Mucosa of rectum (tissue), 2 donors: ENCODE data around the gene ETDC.

Experiments
- H3K27ac ChIP-seq, 2 donors: one replicate each; pipeline ENCODE4 v1.7.0; 2013; ENCODE audit warnings: inconsistent platforms in 2 of 2, low read depth in 2 of 2, low read length in 2 of 2
- H3K27me3 ChIP-seq, 2 donors: one replicate each; pipeline ENCODE4 v1.7.0; 2013; ENCODE audit warnings: low read length in 2 of 2; ENCODE audit not compliant: control insufficient read depth in 2 of 2, insufficient read depth in 2 of 2
- H3K36me3 ChIP-seq, 2 donors: one replicate each; pipeline ENCODE4 v1.7.0; 2013; ENCODE audit warnings: low read length in 2 of 2; ENCODE audit not compliant: control insufficient read depth in 2 of 2, insufficient read depth in 2 of 2
- H3K4me1 ChIP-seq, 2 donors: one replicate each; pipeline ENCODE4 v1.7.0; 2013; ENCODE audit warnings: low read length in 2 of 2, mild to moderate bottlenecking in 1 of 2; ENCODE audit not compliant: control insufficient read depth in 2 of 2, insufficient read depth in 2 of 2
- H3K4me3 ChIP-seq, 2 donors: one replicate each; pipeline ENCODE4 v1.7.0; 2013; ENCODE audit warnings: low read length in 2 of 2
- H3K9ac ChIP-seq, 2 donors: one replicate each; pipeline ENCODE4 v1.7.0; 2013; ENCODE audit warnings: low read length in 2 of 2, low read depth in 1 of 2, mild to moderate bottlenecking in 1 of 2
- H3K9me3 ChIP-seq, 2 donors: one replicate each; pipeline ENCODE4 v1.7.0; 2013; ENCODE audit warnings: low read length in 2 of 2; ENCODE audit not compliant: control insufficient read depth in 2 of 2
- donor health status: healthy.
- donor health status: Normal muscosa, but diverticular disease.

The ETDC gene

DNA sequence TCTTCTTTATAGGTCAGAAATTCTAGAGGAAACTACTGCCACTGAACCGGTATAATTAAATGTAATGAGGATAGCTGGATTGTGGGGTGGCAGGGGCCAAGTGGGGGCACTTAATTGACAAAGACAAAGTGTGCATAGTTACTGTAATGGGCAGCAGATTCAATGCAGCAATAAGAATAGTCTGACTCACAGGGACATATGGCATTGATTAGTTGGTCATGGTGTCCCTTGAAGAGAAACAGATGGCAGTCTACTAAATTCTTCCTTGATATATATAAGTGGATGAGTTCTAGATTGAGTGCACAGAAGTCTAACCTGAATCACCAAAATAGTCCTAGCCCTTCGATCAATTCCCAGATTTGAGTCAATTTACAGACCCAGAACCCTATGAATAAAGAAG is 31.6 kb downstream of the ETDC start:
- peak overlapping the region in 1 of 2 donors; percentile 86 for H3K4me3 ChIP-seq
- no peaks in the 10 kb centered on the region for H3K36me3 ChIP-seq
- peaks cover 3 to 10% of the 10 kb centered on the region in 2 donors for H3K4me1 ChIP-seq
- H3K9ac ChIP-seq: no peak overlapping the region
- no peaks in the 10 kb centered on the region for H3K27me3 ChIP-seq
- H3K27ac ChIP-seq: no peak overlapping the region
- no peaks in the 10 kb centered on the region for H3K9me3 ChIP-seq

DNA sequence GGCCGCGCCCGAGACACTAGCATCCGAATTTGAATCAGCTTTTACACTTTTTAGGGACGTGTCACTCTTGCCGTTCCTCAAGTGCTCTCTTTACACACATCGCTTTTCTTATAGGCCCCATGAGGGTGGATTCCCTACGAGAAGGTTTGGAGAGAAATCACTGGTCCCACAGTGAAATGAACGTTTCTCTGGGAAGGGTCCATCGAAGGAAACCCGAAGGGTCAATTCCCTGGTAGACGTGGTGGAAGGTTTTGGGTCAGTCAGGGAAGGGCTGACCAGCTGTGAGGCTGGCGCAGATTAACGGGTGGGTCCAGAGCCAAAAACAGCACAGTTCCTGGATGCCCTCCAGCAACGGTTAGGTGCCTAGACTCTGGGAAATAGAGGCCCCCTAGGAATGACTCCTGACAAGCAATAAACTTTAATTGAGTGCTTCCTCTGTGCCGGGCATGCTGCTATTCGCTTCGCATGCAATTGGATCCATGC is 35.9 kb downstream of the ETDC start:
- no peaks in the 10 kb centered on the region for H3K27me3 ChIP-seq
- peak overlapping the region; percentile 71 to 86 for H3K4me3 ChIP-seq
- peak overlapping the region; percentile 94 for H3K27ac ChIP-seq
- no peaks in the 10 kb centered on the region for H3K9me3 ChIP-seq
- no peaks in the 10 kb centered on the region for H3K36me3 ChIP-seq
- H3K4me1 ChIP-seq: peaks cover 3 to 8% of the 10 kb centered on the region in 2 donors
- peak overlapping the region; percentile 54 to 73 for H3K9ac ChIP-seq

DNA sequence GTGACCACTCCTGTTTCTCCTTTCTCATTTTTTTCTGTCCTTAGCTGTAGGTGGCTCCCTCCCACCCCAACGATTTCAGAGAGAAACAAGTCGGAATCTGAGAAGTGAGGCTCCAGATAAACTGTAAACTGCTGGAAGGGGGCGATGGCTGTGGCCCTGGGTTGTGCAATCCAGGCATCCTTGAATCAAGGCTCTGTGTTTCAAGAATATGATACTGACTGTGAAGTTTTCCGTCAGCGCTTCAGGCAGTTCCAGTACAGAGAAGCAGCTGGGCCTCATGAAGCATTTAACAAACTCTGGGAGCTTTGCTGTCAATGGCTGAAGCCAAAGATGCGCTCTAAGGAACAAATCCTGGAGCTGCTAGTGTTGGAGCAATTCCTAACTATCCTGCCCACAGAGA is 37.7 kb downstream of the ETDC start:
- H3K4me1 ChIP-seq: no peaks in the 10 kb centered on the region
- no peaks in the 10 kb centered on the region for H3K9me3 ChIP-seq
- no peak overlapping the region for H3K9ac ChIP-seq
- H3K27ac ChIP-seq: no peak overlapping the region
- H3K36me3 ChIP-seq: peaks cover 2 to 6% of the 10 kb centered on the region in 2 donors
- H3K4me3 ChIP-seq: no peak overlapping the region
- peaks cover 0 to 4% of the 10 kb centered on the region in 2 donors for H3K27me3 ChIP-seq

DNA sequence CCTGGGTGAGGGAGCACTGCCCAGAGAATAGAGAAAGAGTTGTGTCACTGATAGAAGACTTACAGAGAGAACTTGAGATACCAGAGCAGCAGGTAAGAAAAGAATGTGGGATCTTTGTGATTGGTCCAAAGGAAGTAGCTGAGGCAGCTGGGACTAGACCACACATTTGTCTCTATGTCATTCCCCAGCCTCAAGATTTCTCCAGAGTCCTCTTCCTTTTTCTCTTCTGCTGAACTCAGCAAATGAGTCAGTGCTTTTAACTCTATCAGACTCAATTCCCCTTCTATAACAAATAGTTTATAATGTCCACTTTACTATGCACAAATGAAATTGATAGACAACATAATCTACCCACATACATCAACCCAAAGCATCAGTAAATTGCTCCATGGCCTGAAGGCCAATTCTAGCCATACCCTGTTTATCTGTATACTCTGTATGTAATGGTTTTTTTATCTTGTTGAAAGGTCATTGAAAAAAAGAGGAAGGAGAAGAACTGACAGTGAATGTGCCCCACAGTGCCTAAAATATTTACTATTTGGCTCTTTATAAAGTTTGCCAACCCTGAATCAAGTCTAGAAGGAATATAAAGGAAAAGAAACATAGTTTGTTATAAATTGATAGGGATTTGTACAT is 38.2 kb downstream of the ETDC start:
- peaks cover 0 to 4% of the 10 kb centered on the region in 2 donors for H3K27me3 ChIP-seq
- no peaks in the 10 kb centered on the region for H3K4me1 ChIP-seq
- no peaks in the 10 kb centered on the region for H3K9me3 ChIP-seq
- no peak overlapping the region for H3K27ac ChIP-seq
- no peak overlapping the region for H3K4me3 ChIP-seq
- no peak overlapping the region for H3K9ac ChIP-seq
- peaks cover 2 to 6% of the 10 kb centered on the region in 2 donors for H3K36me3 ChIP-seq

DNA sequence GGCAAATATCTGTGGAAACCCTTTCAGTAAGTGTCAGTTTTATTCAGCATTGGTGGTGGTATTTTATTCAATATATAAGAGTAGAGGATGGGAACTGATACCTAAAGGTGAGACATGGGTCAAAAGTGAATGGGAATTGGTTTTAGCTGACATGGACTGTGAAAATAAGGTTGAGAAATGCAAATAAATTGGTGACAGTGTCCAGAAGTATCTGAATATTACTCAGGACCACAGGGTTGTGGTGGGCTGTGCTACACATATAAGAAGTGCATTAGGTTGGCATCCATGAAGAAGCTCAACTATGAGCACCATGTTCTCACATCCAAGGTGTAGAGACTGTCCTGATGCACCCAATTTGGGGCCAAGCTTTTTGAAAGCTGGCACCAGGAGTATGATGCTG is 45.0 kb downstream of the ETDC start:
- Histone ChIP-seq H3K36me3 (peaks cover 2 to 6% of the 10 kb centered on the region in 2 donors), H3K27me3 (peaks cover 0 to 4% of the 10 kb centered on the region in 2 donors), H3K4me1 (no peaks in the 10 kb centered on the region), H3K27ac (no peak overlapping the region), H3K9me3 (no peaks in the 10 kb centered on the region), H3K9ac (no peak overlapping the region), H3K4me3 (no peak overlapping the region)
